Naive thymus-derived CD8-positive, alpha-beta T cell (primary cell): Measurements from ENCODE around the gene RUNX2. TPM values are rescaled to one million over a fixed set of nuclear protein-coding genes. Genes with fewer than 3 reads are reported as not detected.

Experiments
- ATAC-seq, 2 donors: fragments of 150-1000 bp; cut with Tn5 transposase in 1 of 2; sonication (Bioruptor Pico), chemical (Tn5 transposase) in 1 of 2; 1 replicate in 1 of 2; 2 replicates in 1 of 2; pipeline ENCODE4 v1.10.0; 2021; ENCODE audit warnings: mild to moderate bottlenecking in 2 of 2, moderate library complexity in 2 of 2
- POLR2A ChIA-PET: fragments of 350-600 bp; sonication (Branson Sonifier 250); formaldehyde crosslinking; loops from one replicate; lab custom pipeline; 2021; ENCODE audit warnings: antibody characterized with exemption; lab: Charles Lee
- DNase-seq, 10 donors: peaks; one replicate each; pipeline versions ENCODE4 v3.0.0 to v3.0.0-alpha.2; 2020 to 2022
- H3K27ac Mint-ChIP-seq, 10 donors: one replicate each; pipeline ENCODE4 v1.8.0; 2020 to 2022; ENCODE audit warnings: mild to moderate bottlenecking in 10 of 10, mixed read lengths in 10 of 10, moderate library complexity in 4 of 10, inconsistent platforms in 1 of 10
- H3K27me3 Mint-ChIP-seq, 5 donors: one replicate each; pipeline ENCODE4 v1.8.0; 2021 to 2022; ENCODE audit warnings: mixed read lengths in 5 of 5
- H3K36me3 Mint-ChIP-seq, 3 donors: one replicate each; pipeline ENCODE4 v1.8.0; 2020 to 2022; ENCODE audit warnings: mixed read lengths in 3 of 3, mild to moderate bottlenecking in 2 of 3, inconsistent platforms in 1 of 3
- H3K4me1 Mint-ChIP-seq, 4 donors: one replicate each; pipeline ENCODE4 v1.8.0; 2021 to 2022; ENCODE audit warnings: mixed read lengths in 4 of 4
- H3K4me3 Mint-ChIP-seq, 10 donors: one replicate each; pipeline ENCODE4 v1.8.0; 2020 to 2022; ENCODE audit warnings: mild to moderate bottlenecking in 10 of 10, mixed read lengths in 10 of 10, moderate library complexity in 6 of 10, inconsistent platforms in 1 of 10
- H3K9me3 Mint-ChIP-seq, 9 donors: one replicate each; pipeline ENCODE4 v1.8.0; 2020 to 2022; ENCODE audit warnings: mixed read lengths in 9 of 9, mild to moderate bottlenecking in 3 of 9, inconsistent platforms in 1 of 9, moderate library complexity in 1 of 9
- polyA plus RNA-seq, 3 donors: library from polyadenylated mRNA; unstranded; fragments of 300-500 nt; fragmentation: Illumina TruSeq; gene quantifications; one replicate each; pipeline ENCODE4 v1.2.3, GENCODE V29; 2021
- total RNA-seq, 8 experiments: library from RNA in 2 of 8; stranded (reverse) in 2 of 8; gene quantifications; one replicate each; pipeline ENCODE4 v1.2.3 and lab custom pipeline; 2021 to 2026

The RUNX2 gene
- total and polyA plus RNA-seq, 5 experiments from 2014 or later = 31.3 to 44.3 (median 36.7) TPM

DNA sequence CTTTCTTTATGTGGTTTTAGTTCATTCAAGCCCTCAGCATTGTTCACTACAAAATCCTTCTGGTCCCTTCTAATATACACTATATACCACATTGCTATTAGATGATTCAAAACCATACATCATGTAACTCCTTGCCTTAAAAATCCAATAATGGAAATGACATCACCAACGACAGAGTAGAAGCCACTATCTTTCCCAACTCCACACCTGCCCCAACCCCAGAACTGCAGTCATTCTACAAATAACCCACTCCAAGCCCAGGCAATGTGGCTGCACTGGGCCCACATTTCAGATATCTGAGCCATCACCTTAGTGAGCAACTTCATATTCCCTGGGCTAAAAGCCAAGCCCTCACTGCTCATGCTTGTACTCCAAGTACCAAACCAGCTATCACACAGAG lies 22.6 kb upstream of the RUNX2 start:
- ATAC-seq = no peak
- H3K9me3 Mint-ChIP-seq = peaks cover 3 to 37% (median 24%) of the 10 kb centered on the region in 9 donors
- H3K4me3 Mint-ChIP-seq = no peak overlapping the region
- peaks cover 2 to 46% (median 26%) of the 10 kb centered on the region in 3 donors for H3K36me3 Mint-ChIP-seq
- no peak for DNase-seq
- POLR2A ChIA-PET = no interaction called here
- no peaks in the 10 kb centered on the region for H3K27me3 Mint-ChIP-seq
- peaks cover 25 to 56% (median 39%) of the 10 kb centered on the region in 4 donors for H3K4me1 Mint-ChIP-seq
- H3K27ac Mint-ChIP-seq = peak overlapping the region in 2 of 10 donors; percentile 0 to 18

DNA sequence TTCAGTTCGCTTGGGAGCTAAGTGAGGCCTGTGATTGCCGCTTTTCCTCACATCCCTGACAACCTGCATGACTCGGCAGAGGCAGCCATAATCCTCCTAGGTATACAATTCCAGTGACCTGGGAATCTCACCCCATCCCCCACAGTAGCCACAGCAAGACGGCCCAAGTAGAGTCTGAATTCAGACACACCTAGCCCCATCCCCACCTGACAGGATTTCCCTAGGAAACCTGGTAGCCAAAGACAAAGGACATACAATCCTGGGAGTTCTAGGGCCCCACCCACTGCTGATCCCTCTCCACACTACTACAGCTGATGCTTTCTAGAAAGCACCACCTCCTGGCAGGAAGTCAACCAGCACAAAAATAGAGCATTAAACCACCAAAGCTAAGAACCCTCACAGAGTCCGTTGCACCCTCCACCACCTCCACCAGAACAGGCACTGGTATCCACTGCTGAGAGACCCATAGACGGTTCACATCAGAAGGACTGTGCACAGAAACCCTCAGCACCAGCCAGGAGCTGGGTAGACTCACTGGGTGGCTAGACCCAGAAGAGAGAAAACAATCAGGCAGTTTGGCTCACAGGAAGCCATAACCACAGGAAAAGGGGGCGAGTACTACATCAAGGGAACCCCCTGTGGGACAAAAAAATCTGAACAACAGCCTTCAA lies 17.9 kb upstream of the RUNX2 start:
- ATAC-seq = peak; percentile 90 to 98
- no peaks in the 10 kb centered on the region for H3K27me3 Mint-ChIP-seq
- peak overlapping the region; percentile 33 to 79 (median 70) for H3K4me3 Mint-ChIP-seq
- POLR2A ChIA-PET = interaction anchor here (1.0 to 4.1 kb wide), 11 partner anchors 9 to 333 kb away, joined by 3 to 18 read pairs (median 4); partner anchors contain the start of genes RUNX2 and SUPT3H
- DNase-seq = peak in 9 of 10 donors; percentile 3 to 79 (median 55)
- H3K4me1 Mint-ChIP-seq = peaks cover 42 to 81% (median 63%) of the 10 kb centered on the region in 4 donors
- peaks cover 0 to 72% (median 44%) of the 10 kb centered on the region in 9 donors for H3K9me3 Mint-ChIP-seq
- peak overlapping the region; percentile 83 to 98 (median 94) for H3K27ac Mint-ChIP-seq
- peaks cover 15 to 59% (median 34%) of the 10 kb centered on the region in 3 donors for H3K36me3 Mint-ChIP-seq

DNA sequence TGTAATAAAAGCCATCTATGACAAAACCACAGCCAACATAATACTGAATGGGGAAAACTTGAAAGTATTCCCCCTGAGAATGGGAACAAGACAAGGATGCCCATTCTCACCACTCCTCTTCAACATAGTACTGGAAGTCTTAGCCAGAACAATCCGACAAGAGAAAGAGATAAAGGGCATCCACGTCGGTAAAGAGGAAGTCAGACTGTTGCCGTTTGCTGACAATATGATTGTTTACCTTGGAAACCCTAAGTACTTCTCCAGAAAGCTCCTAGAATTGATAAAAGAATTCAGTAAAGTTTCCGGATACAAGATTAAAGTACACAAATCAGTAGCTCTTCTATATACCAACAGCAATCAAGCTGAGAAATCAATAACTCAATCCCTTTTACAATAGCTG lies 14.0 kb upstream of the RUNX2 start:
- Mint-ChIP-seq H3K4me3 (peak overlapping the region in 6 of 10 donors; percentile 20 to 60 (median 38)), H3K36me3 (peaks cover 24 to 52% (median 35%) of the 10 kb centered on the region in 3 donors), H3K27me3 (no peaks in the 10 kb centered on the region), H3K4me1 (peaks cover 47 to 77% (median 61%) of the 10 kb centered on the region in 4 donors), H3K9me3 (peaks cover 5 to 56% (median 38%) of the 10 kb centered on the region in 9 donors), H3K27ac (peak overlapping the region in 8 of 10 donors; percentile 45 to 88 (median 66))
- no peak for ATAC-seq
- POLR2A ChIA-PET = interaction anchor here (0.6 kb wide), 2 partner anchors 15 to 89 kb away, joined by 3 to 4 read pairs; no protein-coding TSS in a partner anchor
- DNase-seq = no peak

DNA sequence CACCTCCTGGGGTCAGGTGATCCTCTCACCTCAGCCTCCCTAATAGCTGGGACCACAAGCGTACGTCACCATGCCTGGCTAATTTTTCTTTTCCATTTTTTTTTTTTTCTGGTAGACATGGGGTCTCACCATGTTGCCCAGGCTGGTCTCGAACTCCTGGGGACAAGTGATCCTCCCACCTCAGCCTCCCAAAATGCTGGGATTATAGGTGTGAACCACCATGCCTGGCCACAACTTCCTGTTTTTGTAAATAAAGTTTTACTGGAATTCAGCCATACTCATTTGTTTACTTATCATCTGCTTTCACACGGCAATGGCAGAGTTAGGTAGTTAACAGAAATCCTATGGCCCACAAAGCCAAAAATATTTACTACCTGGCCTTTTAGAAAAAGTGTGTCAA lies 7.8 kb upstream of the RUNX2 start:
- Mint-ChIP-seq H3K4me1 (peaks cover 30 to 60% (median 46%) of the 10 kb centered on the region in 4 donors), H3K9me3 (peaks cover 2 to 17% (median 5%) of the 10 kb centered on the region in 9 donors), H3K27ac (peak overlapping the region in 8 of 10 donors; percentile 60 to 93 (median 76)), H3K36me3 (peaks cover 10 to 23% (median 12%) of the 10 kb centered on the region in 3 donors), H3K27me3 (no peaks in the 10 kb centered on the region), H3K4me3 (peak overlapping the region in 4 of 10 donors; percentile 18 to 61 (median 41))
- POLR2A ChIA-PET = interaction anchor here (0.7 to 2.1 kb wide), 3 partner anchors 10 to 57 kb away, joined by 3 to 16 read pairs (median 13); partner anchors contain the start of gene SUPT3H
- no peak for ATAC-seq
- DNase-seq = no peak

DNA sequence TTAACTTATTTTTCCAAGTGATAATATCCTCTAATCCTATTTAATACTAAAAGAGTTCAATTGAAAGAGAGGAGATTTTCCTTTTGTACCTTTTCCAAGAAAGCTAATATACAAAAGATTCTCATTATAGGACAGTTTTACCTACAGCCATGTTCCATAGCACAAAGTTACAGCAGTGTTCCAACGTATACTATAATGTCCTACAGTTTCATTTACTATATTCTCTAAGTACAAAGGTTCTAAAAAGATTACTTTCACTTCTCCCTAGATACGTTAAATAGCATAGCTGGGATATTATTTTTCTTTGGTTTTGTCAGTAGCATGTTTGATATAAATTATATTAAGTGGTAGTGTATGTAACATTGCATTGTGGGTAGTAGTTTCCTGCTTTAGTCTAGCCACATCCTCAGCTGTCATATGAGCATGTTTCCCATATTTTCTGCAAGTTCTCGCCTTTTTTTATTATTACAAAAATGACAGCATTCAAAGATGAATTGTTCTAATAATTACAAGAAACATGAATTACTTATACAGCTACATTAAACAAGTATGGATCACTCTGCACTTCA lies 4.4 kb upstream of the RUNX2 start:
- peaks cover 25 to 66% (median 56%) of the 10 kb centered on the region in 4 donors for H3K4me1 Mint-ChIP-seq
- DNase-seq = peak in 3 of 10 donors; percentile 37 to 61 (median 52)
- H3K4me3 Mint-ChIP-seq = peak overlapping the region; percentile 52 to 85 (median 78)
- no peaks in the 10 kb centered on the region for H3K27me3 Mint-ChIP-seq
- H3K36me3 Mint-ChIP-seq = peaks cover 0 to 3% (median 0%) of the 10 kb centered on the region in 3 donors
- POLR2A ChIA-PET = interaction anchor here (0.6 to 3.1 kb wide), 5 partner anchors 13 to 455 kb away, joined by 3 to 18 read pairs (median 5); partner anchors contain the start of gene SUPT3H
- no peaks in the 10 kb centered on the region for H3K9me3 Mint-ChIP-seq
- ATAC-seq = peak; percentile 48 to 53
- peak overlapping the region; percentile 56 to 97 (median 93) for H3K27ac Mint-ChIP-seq

DNA sequence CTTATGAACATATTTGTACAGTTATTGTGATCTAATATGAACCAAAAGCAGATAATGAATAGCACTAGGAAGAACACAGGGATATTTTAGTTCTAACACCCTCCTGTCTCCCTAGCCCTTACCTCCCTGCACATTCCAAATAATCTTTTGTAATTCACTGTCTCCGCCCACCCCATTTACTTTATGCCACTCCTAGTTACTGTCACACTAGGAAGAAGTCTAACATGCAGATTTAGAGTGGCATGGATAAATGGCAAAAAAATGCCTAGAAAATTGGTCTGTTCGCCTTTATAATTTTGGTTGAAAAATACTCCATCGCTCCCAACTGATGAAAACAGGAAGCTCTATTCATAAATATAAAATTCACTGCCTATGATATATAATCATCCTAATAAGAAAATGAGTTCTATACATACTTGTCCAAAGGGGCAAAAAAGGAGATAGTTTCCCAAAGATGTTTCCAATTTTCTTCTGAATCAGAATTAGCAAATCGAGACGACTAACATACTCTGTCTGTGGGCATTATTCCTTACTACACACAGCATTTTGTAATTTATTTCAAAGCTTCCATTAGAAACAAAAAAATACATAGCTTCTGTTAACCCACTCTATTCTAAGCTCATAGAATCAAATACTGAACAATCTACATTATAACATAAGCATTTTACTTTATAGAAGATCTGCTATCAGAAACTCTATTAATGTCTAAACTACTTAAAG lies 1.3 kb upstream of the RUNX2 start:
- no peak for DNase-seq
- Mint-ChIP-seq H3K4me3 (peak overlapping the region in 9 of 10 donors; percentile 88 to 97 (median 91)), H3K9me3 (no peaks in the 10 kb centered on the region), H3K27me3 (no peaks in the 10 kb centered on the region), H3K27ac (peak overlapping the region; percentile 77 to 97 (median 94)), H3K36me3 (peaks cover 0 to 13% (median 8%) of the 10 kb centered on the region in 3 donors), H3K4me1 (peaks cover 23 to 76% (median 66%) of the 10 kb centered on the region in 4 donors)
- POLR2A ChIA-PET = interaction anchor here (0.7 kb wide), 1 partner anchor 51 kb away, joined by 3 read pairs; the partner anchor contains the start of gene SUPT3H
- ATAC-seq = no peak

DNA sequence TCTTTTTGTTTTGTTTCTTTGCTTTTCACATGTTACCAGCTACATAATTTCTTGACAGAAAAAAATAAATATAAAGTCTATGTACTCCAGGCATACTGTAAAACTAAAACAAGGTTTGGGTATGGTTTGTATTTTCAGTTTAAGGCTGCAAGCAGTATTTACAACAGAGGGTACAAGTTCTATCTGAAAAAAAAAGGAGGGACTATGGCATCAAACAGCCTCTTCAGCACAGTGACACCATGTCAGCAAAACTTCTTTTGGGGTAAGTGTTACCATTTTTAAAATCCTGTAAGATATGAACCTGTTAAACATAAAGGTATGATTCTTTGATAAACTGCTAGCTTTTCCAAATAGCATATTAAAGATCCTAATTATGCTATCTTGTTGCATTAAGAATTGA lies 393 bp downstream of the RUNX2 start:
- H3K27ac Mint-ChIP-seq = peak overlapping the region; percentile 77 to 97 (median 94)
- peak; percentile 42 to 70 for ATAC-seq
- no peaks in the 10 kb centered on the region for H3K27me3 Mint-ChIP-seq
- H3K36me3 Mint-ChIP-seq = peaks cover 0 to 27% (median 15%) of the 10 kb centered on the region in 3 donors
- DNase-seq = peak in 1 of 10 donors; percentile 39
- peak overlapping the region; percentile 83 to 97 (median 91) for H3K4me3 Mint-ChIP-seq
- H3K9me3 Mint-ChIP-seq = no peaks in the 10 kb centered on the region
- POLR2A ChIA-PET = interaction anchor here (0.6 to 2.3 kb wide), 4 partner anchors 12 to 347 kb away, joined by 3 to 14 read pairs (median 8); partner anchors contain the start of gene SUPT3H
- peaks cover 18 to 80% (median 62%) of the 10 kb centered on the region in 4 donors for H3K4me1 Mint-ChIP-seq

DNA sequence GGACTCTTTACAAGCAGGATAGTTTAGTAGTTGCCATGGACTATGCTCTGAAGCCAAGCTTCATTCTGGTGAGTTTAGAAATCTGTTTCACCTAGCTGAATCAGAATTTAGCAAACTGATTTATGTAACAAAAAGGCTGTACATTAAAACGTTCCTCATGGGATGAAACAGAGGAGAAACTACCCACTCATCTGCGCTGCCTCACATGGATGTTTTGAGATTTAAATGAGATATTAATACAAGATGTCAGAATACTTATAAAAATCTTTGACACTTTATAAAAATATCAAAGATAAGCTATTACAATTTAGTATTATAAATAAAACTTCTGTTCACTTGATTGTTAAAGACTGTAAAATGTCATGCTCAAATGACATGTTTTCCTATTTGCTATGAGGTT lies 16.8 kb downstream of the RUNX2 start:
- Mint-ChIP-seq H3K4me1 (peaks cover 0 to 30% (median 20%) of the 10 kb centered on the region in 4 donors), H3K27ac (peak overlapping the region in 1 of 10 donors; percentile 64), H3K36me3 (peaks cover 10 to 61% (median 33%) of the 10 kb centered on the region in 3 donors), H3K9me3 (no peaks in the 10 kb centered on the region), H3K4me3 (no peak overlapping the region), H3K27me3 (no peaks in the 10 kb centered on the region)
- POLR2A ChIA-PET = no interaction called here
- no peak for ATAC-seq
- DNase-seq = no peak

DNA sequence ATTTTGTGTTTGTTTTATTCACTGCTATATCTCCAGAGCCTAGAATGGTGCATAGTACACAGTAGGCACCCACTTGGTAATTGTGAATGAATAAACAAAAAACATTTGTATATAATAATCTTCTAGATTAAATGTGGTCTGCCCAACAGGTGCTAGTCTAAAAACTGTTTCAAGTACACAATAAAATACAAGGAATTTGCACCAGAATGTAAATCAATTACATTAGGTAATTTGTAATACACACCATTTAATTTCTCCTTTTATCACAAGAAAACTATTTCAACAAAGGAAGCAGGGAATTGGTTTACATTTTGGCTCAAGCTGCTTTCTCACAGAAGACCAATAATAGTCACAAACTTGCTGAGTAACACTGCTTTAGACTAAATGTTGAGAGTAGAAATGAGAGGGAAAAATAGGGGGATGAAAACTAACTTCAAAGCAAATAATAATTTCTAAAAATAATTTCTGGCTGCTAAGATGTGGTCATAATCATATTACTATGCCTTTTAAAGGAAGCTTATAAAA lies 22.1 kb downstream of the RUNX2 start:
- DNase-seq (no peak), ATAC-seq (no peak)
- no peaks in the 10 kb centered on the region for H3K27me3 Mint-ChIP-seq
- peaks cover 0 to 35% (median 29%) of the 10 kb centered on the region in 3 donors for H3K36me3 Mint-ChIP-seq
- peak overlapping the region in 2 of 10 donors; percentile 6 to 29 for H3K4me3 Mint-ChIP-seq
- POLR2A ChIA-PET = interaction anchor here (0.9 kb wide), 1 partner anchor 9 kb away, joined by 3 read pairs; no protein-coding TSS in a partner anchor
- peaks cover 8 to 42% (median 24%) of the 10 kb centered on the region in 4 donors for H3K4me1 Mint-ChIP-seq
- no peak overlapping the region for H3K27ac Mint-ChIP-seq
- H3K9me3 Mint-ChIP-seq = no peaks in the 10 kb centered on the region

DNA sequence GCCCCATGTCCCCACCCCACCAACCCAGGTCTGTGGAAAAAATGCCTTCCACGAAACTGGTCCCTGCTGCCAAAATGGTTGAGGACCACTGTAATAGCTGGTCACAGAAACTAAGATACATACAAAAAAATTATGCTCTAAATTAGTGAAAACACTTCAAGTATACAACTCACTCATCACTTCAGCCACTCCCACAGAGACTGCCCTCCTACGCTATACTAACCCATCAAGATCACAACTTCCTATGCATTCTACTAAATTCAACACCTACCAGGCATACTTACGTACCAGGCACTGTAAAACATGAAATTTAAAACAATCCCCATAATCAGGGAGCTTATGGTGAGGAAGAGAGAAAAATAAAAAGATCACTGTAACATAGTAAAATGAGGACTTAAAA lies 22.9 kb downstream of the RUNX2 start:
- ATAC-seq = peak in 1 of 2 donors; percentile 39
- H3K4me1 Mint-ChIP-seq = peaks cover 8 to 36% (median 17%) of the 10 kb centered on the region in 4 donors
- POLR2A ChIA-PET = interaction anchor here (0.9 to 1.0 kb wide), 2 partner anchors 9 to 567 kb away, joined by 3 read pairs; no protein-coding TSS in a partner anchor
- no peaks in the 10 kb centered on the region for H3K9me3 Mint-ChIP-seq
- no peaks in the 10 kb centered on the region for H3K27me3 Mint-ChIP-seq
- H3K4me3 Mint-ChIP-seq = peak overlapping the region in 6 of 10 donors; percentile 4 to 58 (median 29)
- H3K36me3 Mint-ChIP-seq = peaks cover 0 to 30% (median 27%) of the 10 kb centered on the region in 3 donors
- peak overlapping the region in 8 of 10 donors; percentile 5 to 78 (median 44) for H3K27ac Mint-ChIP-seq
- no peak for DNase-seq

DNA sequence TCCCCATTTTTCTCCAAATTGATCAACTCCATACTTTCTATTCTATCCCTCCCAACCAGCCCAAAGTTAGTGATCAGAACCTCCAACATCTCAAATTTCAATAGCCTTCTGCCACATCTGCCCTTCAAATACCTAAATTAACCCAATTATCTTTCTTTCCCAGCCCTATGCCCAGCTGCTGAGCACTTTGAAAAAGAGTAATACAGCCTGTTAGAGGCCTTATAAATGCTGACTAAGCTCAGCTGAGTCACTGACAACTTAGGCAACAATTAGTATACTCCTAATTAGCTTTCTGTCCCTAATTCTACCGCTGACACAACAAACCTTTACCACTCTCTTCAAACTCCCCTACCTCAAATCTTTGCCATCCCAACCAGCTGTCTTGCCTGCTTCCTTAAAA lies 23.5 kb downstream of the RUNX2 start:
- Mint-ChIP-seq H3K4me3 (peak overlapping the region in 7 of 10 donors; percentile 1 to 58 (median 22)), H3K27ac (peak overlapping the region; percentile 2 to 78 (median 38)), H3K9me3 (no peaks in the 10 kb centered on the region), H3K27me3 (no peaks in the 10 kb centered on the region), H3K36me3 (peaks cover 0 to 29% (median 28%) of the 10 kb centered on the region in 3 donors), H3K4me1 (peaks cover 8 to 35% (median 17%) of the 10 kb centered on the region in 4 donors)
- POLR2A ChIA-PET = interaction anchor here (1.0 kb wide), 1 partner anchor 568 kb away, joined by 3 read pairs; no protein-coding TSS in a partner anchor
- DNase-seq = no peak
- no peak for ATAC-seq
